ENCODE data around the gene NKAIN2.

DNA sequence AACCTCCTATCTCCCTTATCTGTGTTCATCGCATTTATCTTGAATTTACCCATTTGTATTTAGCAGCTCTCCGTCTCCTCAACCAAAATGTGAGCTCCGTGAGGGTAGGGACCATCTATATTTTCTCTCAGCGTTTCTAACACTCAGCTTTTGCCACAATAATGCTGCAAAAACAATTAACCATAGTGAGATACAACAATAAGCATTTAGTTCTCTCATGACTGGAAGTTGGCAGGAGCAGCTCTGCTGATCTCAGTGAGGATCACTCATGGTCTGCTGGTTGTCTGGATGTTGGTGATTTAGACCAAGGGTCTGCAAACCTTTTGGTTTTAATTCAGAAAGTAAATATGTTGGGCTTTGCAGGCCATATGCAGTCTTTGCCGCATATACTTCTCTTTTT, 763.7 kb downstream of the NKAIN2 start:
- TF ChIP-seq, protein P1, sequence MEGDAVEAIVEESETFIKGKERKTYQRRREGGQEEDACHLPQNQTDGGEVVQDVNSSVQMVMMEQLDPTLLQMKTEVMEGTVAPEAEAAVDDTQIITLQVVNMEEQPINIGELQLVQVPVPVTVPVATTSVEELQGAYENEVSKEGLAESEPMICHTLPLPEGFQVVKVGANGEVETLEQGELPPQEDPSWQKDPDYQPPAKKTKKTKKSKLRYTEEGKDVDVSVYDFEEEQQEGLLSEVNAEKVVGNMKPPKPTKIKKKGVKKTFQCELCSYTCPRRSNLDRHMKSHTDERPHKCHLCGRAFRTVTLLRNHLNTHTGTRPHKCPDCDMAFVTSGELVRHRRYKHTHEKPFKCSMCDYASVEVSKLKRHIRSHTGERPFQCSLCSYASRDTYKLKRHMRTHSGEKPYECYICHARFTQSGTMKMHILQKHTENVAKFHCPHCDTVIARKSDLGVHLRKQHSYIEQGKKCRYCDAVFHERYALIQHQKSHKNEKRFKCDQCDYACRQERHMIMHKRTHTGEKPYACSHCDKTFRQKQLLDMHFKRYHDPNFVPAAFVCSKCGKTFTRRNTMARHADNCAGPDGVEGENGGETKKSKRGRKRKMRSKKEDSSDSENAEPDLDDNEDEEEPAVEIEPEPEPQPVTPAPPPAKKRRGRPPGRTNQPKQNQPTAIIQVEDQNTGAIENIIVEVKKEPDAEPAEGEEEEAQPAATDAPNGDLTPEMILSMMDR (IDR thresholded peaks at IDR 0.05) = no peak
- TF ChIP-seq POLR2AphosphoS5 (IDR thresholded peaks at IDR 0.05) = no peak
